Hematopoietic multipotent progenitor cell treated with erythropoietin and hydrocortisone succinate and interleukin-3 and kit ligand, for 8 days (in vitro differentiated cells): ENCODE data around the gene PSPH.

ENCODE experiments used
- DNase-seq: peaks from one replicate; pipeline ENCODE4 v3.0.0-alpha.2; 2015

The PSPH gene

DNA sequence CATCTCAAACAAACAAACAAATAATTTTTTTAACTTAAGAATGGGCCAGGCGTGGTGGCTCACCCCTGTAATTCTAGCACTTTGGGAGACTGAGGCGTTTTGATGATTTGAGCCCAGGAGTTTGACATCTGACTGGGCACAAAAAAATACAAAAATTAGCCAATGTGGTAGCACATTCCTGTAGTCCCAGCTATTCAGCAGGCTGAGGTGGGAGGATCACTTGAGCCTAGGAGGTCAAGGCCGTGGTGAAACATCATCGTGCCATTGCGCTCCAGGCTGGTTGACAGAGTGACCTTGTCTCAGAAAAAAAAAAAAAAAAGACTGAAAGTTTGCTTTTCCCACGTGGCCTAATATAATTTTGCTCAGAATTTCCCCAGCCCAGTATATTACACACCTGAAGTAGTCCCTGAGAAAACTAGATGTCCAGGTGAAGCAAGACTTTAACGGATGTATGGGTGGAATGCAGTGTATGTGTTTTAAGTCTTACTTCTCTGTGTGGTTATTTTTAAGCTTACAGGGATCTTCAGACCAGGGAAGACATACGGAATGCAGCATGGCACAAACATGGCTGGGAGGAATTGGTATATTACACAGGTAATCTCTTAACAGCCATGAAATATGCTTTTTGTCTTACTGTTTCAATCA lies 54.3 kb downstream of the PSPH start:
- no peak for DNase-seq

- DNase-seq, result no peak
Observed at GRCh38 chr7:55992346-55992745, 58.9 kb downstream of the PSPH start.

DNA sequence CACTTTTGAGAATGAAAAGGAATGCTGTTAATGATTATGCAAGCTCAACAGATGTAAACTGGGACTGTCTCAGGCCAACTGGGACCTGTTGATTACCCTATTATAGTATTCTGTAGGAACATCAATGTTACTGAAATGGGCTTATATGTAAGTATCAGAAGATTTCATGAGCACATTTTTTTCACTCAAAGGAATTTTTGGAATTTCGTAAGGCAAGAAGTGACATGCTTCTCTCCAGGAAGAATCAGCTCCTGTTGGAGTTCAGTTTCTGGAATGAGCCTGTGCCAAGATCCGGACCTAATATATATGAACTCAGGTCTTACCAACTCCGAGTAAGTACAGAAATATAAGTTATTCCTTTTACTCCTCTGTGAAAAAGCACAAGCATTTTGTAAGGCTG lies 67.7 kb downstream of the PSPH start:
- DNase-seq, result no peak

- DNase-seq, result no peak
Observed at GRCh38 chr7:55980266-55980665, 71.0 kb downstream of the PSPH start.

- peak; percentile 74 for DNase-seq
Observed at GRCh38 chr7:55977831-55978230, 73.4 kb downstream of the PSPH start.

- no peak for DNase-seq
Observed at GRCh38 chr7:55975988-55976633, 75.1 kb downstream of the PSPH start.

GRCh38 chr7:55973747-55974250 lies 77.4 kb downstream of the PSPH start:
- no peak for DNase-seq

- peak; percentile 100 for DNase-seq
Observed at GRCh38 chr7:55970978-55971377, 80.3 kb downstream of the PSPH start.

GRCh38 chr7:55970561-55970960 lies 80.7 kb downstream of the PSPH start:
- no peak for DNase-seq

DNA sequence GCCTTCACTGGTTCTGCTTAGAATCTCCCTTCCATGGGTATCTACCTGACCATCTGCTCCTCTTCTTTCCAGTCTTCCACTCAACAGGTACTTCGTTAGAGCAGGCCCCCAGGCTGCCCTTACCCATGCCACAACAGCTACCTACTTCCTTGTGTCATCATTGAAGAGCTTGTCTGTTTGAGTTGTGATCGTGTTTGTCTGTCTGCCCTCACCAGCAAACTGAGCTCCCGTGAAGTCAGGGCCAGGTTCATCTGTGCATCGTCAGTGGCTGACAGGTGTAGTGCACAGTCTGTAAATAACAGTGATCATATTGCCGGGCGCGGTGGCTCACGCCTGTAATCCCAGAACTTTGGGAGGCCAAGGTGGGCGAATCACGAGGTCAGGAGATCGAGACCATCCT lies 81.9 kb downstream of the PSPH start:
- no peak for DNase-seq

DNA sequence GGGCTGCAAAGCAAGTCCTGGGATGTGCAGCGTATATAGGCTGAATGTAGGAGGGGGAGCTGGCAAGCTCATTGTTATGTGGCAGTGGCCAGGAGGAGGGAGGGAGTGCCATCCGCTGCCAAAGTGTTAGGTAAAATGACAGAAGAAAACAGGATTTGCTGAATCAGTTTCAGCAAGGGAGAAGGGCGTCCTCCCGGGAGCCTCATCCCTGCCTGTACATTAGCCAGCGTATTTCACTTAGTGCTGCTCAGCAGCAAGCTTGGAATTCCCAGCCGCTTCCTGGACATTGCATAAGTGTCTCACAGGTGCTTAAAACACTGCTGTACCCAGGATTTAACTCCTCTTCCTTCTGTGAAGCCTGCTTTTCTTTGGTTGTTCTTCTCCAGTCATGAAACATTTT lies 84.4 kb downstream of the PSPH start:
- DNase-seq, result peak; percentile 42

GRCh38 chr7:55965805-55966421 lies 85.3 kb downstream of the PSPH start:
- DNase-seq, result peak; percentile 46

GRCh38 chr7:55965100-55965470 lies 86.2 kb downstream of the PSPH start:
- DNase-seq, result no peak

DNA sequence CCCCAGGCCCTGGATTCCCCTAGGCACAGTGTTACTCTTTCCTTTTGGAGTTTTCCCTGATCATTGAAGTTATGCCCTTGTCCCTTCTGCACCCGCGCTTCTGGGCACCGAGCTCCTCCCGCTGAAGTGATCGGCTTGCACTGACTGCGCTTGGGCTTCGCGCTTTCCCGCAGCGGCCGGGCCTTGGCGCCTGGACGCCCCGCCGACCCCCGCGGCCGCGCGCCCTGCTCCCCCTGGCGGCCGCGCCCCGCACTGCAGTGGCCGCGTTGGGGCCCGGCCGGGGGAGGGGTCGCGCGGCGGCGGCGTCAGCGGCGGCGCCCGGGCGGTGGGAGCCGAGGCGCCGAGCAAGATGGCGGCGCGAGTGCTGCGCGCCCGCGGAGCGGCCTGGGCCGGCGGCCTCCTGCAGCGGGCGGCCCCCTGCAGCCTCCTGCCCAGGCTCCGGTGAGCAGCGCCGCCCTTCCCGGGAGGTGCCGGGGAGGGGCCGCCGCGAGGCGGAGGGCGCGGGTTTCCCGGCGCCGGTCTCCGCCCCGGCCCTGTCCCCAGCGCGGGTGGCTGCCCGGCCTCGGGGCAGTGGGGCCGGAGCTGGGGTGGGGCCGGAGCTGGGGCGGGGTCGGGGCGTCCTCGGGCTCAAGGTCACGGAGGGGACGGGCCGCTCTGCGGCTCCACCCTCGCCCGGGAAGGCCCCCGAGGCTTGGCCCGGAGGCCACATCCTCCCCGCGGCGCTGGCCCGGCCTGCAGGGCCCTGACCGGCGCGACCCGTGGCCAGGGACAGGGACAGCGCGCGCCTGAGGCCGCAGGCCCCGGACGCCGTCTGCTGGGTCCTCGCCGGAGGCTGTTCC lies 86.8 kb downstream of the PSPH start, which contains the start of gene NIPSNAP2:
TSS of gene NIPSNAP2 (plus strand) at position 325 of the 839 bp plus-strand sequence. CDS start at position 350, 25 bp downstream.
- DNase-seq, result peak; percentile 80

- no peak for DNase-seq
Observed at GRCh38 chr7:55963584-55964168, 87.6 kb downstream of the PSPH start.

- peak; percentile 74 for DNase-seq
Observed at GRCh38 chr7:55962014-55962413, 89.2 kb downstream of the PSPH start.
